Measurements from ENCODE around the gene STAT5B. TPM values are rescaled to one million over a fixed set of nuclear protein-coding genes. Genes with fewer than 3 reads are reported as not detected.
A peak's percentile ranks its signal among the peaks of the same experiment; 100 is the strongest.

STAT5B gene
- total and polyA plus RNA-seq, 2 of the 13 experiments (the other 11 are each of a cell fraction or from before 2014, with no cell fraction given) = 21.0 to 42.8 TPM

DNA sequence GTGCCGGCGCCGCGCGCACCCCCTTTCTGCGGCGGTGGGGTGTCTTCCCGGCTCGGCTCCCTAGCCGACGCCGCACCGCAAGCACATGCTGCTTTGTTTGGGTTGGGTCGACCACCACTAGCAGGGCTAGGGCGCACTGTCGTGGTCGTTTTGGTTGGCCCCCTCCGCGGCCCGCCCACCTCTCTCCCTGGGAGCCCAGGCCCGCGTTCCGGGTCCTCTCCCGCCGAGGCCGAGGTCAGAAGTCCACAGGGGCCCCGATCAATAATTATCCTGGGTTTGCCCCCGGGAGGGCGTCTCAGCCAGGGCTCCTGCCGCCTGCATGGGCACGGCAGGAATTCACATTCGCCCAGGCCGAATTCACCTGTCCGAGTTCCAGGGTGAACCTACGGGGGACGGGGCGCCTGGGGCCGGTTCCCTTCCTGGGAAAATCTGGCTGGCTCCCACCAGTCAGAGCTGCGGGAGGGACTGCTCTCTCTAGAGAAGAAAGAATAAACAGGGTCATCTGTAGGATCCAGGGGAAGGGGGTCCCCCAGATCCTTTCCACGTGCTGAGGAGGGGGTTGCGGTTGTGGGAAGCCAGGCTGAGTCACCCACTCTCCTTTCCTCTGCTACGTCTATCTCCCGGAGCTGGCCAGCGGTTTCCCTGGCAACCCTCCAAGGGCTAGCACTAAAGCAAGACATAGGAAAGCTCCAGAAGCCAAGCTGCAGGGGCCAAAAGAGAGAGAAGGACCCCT, 584 bp upstream of the STAT5B start (continued):
- TF ChIP-seq SRSF4 (IDR thresholded peaks at IDR 0.05; ENCODE audit: low read depth, low read length, poor library complexity, severe bottlenecking) (no peak), ZNF264 (CRISPR knock-in tag; IDR thresholded peaks at IDR 0.05) (peak; percentile 83), MXI1 (IDR thresholded peaks at IDR 0.05; ENCODE audit: borderline replicate concordance, low read depth, low read length) (no peak), BHLHE40 (IDR thresholded peaks at IDR 0.05; ENCODE audit: low read length) (0 out of 2 replicates have a peak, but pooled peaks have one; percentile 3), PRPF4 (IDR thresholded peaks at IDR 0.05; ENCODE audit: low read depth, low read length, poor library complexity, severe bottlenecking) (no peak), MED1 (CRISPR knock-in tag; IDR thresholded peaks at IDR 0.05) (peak; percentile 84), ZNF556 (CRISPR knock-in tag; IDR thresholded peaks at IDR 0.05; ENCODE audit: borderline replicate concordance) (peak; percentile 94), FOXA3 (CRISPR knock-in tag; IDR thresholded peaks at IDR 0.05) (peak; percentile 43; the same call in 1 of the 2 replicates), REXO4 (CRISPR knock-in tag; IDR thresholded peaks at IDR 0.05; ENCODE audit: borderline replicate concordance) (peak; percentile 64; the same call in 1 of the 2 replicates), STAG1 (CRISPR knock-in tag; IDR thresholded peaks at IDR 0.05) (0 out of 2 replicates have a peak, but pooled peaks have one; percentile 15), ZSCAN25 (CRISPR knock-in tag; IDR thresholded peaks at IDR 0.05) (peak; percentile 90), NFE2L1 (CRISPR knock-in tag; IDR thresholded peaks at IDR 0.05; ENCODE audit: borderline replicate concordance) (no peak), KDM5B (CRISPR knock-in tag; IDR thresholded peaks at IDR 0.05; ENCODE audit: borderline replicate concordance) (no peak; the same call in none of the 2 replicates), ZBTB20 (CRISPR knock-in tag; IDR thresholded peaks at IDR 0.05; ENCODE audit: borderline replicate concordance, low read depth) (peak; percentile 60; the same call in 1 of the 2 replicates), ZNF331 (CRISPR knock-in tag; IDR thresholded peaks at IDR 0.05) (peak; percentile 80), ZNF773 (CRISPR knock-in tag; IDR thresholded peaks at IDR 0.05; ENCODE audit: borderline replicate concordance) (no peak), MEF2D (CRISPR knock-in tag; IDR thresholded peaks at IDR 0.05) (peak; percentile 84), ZNF354B (CRISPR knock-in tag; IDR thresholded peaks at IDR 0.05) (peak; percentile 32; the same call in 1 of the 2 replicates), MZF1 (CRISPR knock-in tag; IDR thresholded peaks at IDR 0.05; ENCODE audit: borderline replicate concordance) (no peak), ZNF891 (CRISPR knock-in tag; IDR thresholded peaks at IDR 0.05) (peak; percentile 78; the same call in 1 of the 2 replicates), MIER2 (CRISPR knock-in tag; IDR thresholded peaks at IDR 0.05) (peak; percentile 72; the same call in 1 of the 2 replicates)
- TF ChIP-seq, protein P1, sequence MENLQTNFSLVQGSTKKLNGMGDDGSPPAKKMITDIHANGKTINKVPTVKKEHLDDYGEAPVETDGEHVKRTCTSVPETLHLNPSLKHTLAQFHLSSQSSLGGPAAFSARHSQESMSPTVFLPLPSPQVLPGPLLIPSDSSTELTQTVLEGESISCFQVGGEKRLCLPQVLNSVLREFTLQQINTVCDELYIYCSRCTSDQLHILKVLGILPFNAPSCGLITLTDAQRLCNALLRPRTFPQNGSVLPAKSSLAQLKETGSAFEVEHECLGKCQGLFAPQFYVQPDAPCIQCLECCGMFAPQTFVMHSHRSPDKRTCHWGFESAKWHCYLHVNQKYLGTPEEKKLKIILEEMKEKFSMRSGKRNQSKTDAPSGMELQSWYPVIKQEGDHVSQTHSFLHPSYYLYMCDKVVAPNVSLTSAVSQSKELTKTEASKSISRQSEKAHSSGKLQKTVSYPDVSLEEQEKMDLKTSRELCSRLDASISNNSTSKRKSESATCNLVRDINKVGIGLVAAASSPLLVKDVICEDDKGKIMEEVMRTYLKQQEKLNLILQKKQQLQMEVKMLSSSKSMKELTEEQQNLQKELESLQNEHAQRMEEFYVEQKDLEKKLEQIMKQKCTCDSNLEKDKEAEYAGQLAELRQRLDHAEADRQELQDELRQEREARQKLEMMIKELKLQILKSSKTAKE (CRISPR knock-in tag; IDR thresholded peaks at IDR 0.05; ENCODE audit: borderline replicate concordance) = peak; percentile 67; the same call in 1 of the 2 replicates
- TF ChIP-seq, protein P2, sequence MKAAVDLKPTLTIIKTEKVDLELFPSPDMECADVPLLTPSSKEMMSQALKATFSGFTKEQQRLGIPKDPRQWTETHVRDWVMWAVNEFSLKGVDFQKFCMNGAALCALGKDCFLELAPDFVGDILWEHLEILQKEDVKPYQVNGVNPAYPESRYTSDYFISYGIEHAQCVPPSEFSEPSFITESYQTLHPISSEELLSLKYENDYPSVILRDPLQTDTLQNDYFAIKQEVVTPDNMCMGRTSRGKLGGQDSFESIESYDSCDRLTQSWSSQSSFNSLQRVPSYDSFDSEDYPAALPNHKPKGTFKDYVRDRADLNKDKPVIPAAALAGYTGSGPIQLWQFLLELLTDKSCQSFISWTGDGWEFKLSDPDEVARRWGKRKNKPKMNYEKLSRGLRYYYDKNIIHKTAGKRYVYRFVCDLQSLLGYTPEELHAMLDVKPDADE (CRISPR knock-in tag; IDR thresholded peaks at IDR 0.05) = no peak
- TF ChIP-seq, protein P3, sequence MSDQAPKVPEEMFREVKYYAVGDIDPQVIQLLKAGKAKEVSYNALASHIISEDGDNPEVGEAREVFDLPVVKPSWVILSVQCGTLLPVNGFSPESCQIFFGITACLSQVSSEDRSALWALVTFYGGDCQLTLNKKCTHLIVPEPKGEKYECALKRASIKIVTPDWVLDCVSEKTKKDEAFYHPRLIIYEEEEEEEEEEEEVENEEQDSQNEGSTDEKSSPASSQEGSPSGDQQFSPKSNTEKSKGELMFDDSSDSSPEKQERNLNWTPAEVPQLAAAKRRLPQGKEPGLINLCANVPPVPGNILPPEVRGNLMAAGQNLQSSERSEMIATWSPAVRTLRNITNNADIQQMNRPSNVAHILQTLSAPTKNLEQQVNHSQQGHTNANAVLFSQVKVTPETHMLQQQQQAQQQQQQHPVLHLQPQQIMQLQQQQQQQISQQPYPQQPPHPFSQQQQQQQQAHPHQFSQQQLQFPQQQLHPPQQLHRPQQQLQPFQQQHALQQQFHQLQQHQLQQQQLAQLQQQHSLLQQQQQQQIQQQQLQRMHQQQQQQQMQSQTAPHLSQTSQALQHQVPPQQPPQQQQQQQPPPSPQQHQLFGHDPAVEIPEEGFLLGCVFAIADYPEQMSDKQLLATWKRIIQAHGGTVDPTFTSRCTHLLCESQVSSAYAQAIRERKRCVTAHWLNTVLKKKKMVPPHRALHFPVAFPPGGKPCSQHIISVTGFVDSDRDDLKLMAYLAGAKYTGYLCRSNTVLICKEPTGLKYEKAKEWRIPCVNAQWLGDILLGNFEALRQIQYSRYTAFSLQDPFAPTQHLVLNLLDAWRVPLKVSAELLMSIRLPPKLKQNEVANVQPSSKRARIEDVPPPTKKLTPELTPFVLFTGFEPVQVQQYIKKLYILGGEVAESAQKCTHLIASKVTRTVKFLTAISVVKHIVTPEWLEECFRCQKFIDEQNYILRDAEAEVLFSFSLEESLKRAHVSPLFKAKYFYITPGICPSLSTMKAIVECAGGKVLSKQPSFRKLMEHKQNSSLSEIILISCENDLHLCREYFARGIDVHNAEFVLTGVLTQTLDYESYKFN (CRISPR knock-in tag; conservative IDR thresholded peaks at IDR 0.05) = peak; percentile 96
